Testis (tissue), 3 donors: ENCODE results near the gene KLHL1. TPM values are rescaled to one million over a fixed set of nuclear protein-coding genes. Genes with fewer than 3 reads are reported as not detected.

Experiments
- DNase-seq: peaks from one replicate; pipeline ENCODE4 v3.0.0-alpha.2; 2019
- H3K27ac ChIP-seq, 2 donors: fragments of 200-600 bp; sonication (generic); one replicate each; pipeline ENCODE4 v1.5.1; 2019
- H3K27me3 ChIP-seq: fragments of 200-600 bp; sonication (generic); one replicate; pipeline ENCODE4 v1.5.1; 2019
- H3K36me3 ChIP-seq: fragments of 200-600 bp; sonication (generic); one replicate; pipeline ENCODE4 v1.5.1; 2017; ENCODE audit warnings: low read depth; ENCODE audit errors: missing control alignments
- H3K4me1 ChIP-seq: fragments of 200-600 bp; sonication (generic); one replicate; pipeline ENCODE4 v1.5.1; 2019
- H3K4me3 ChIP-seq, 2 donors: fragments of 200-600 bp; sonication (generic); one replicate each; pipeline ENCODE4 v1.5.1; 2017 to 2019
- H3K9me3 ChIP-seq: fragments of 200-600 bp; sonication (generic); one replicate; pipeline ENCODE4 v1.5.1; 2017
- CTCF ChIP-seq, 3 experiments: fragments of 450-650 bp in 2 of 3; fragments of 200-600 bp in 1 of 3; sonication (generic) in 1 of 3; IDR thresholded peaks; one replicate each; pipeline ENCODE4 v1.5.1; 2016 to 2019; ENCODE audit warnings: antibody characterized with exemption in 3 of 3, mild to moderate bottlenecking in 2 of 3, moderate library complexity in 1 of 3
- POLR2A ChIP-seq: fragments of 450-650 bp; IDR thresholded peaks from one replicate; pipeline ENCODE4 v1.6.1; 2017; ENCODE audit warnings: antibody characterized with exemption, mild to moderate bottlenecking, moderate library complexity
- WGBS, 2 donors: methylation state at CpG; one replicate each; pipeline ENCODE4 v1.1.5; 2018; 5-methylcytosine and 5-hydroxymethylcytosine counted together
- intact Hi-C: fragments of 100-400 bp; cut with DNase I; formaldehyde crosslinking; loops from one replicate; pipeline ENCODE4 v1.15.1; 2023; ENCODE audit warnings: low total_unique reads
- polyA plus RNA-seq: library from polyadenylated mRNA; stranded (reverse); fragments of 350-450 nt; fragmentation: Illumina TruSeq; extraction: RNeasy Lipid Tissue Mini Kit (QIAGEN cat#74804); gene quantifications from one replicate; pipeline ENCODE4 v1.2.3, GENCODE V29; 2014; ENCODE audit warnings: low read depth, low replicate concordance; ENCODE audit not compliant: insufficient read depth
- total RNA-seq, 2 donors: library from RNA; depleted of rRNA; stranded (reverse); fragments of >200 nt; gene quantifications; one replicate each; pipeline ENCODE4 v1.2.3, GENCODE V29; 2016

Gene KLHL1
- total and polyA plus RNA-seq, 3 donors from 2014 or later = 0.16 to 0.87 (median 0.21) TPM

GRCh38 chr13:70090036-70090723 lies 18.1 kb downstream of the KLHL1 start:
- intact Hi-C loops = no loop called here
- no peak for DNase-seq
- WGBS, 2 donors = 75 to 84% methylated on average over 2 of the region's 2 CpGs
- no peaks in the 10 kb centered on the region for H3K4me1 ChIP-seq
- no peak overlapping the region for H3K4me3 ChIP-seq
- no peaks in the 10 kb centered on the region for H3K9me3 ChIP-seq
- no peak overlapping the region for H3K27ac ChIP-seq
- TF ChIP-seq POLR2A (no peak), CTCF (IDR thresholded peaks at IDR 0.05) (no peak)
- no peaks in the 10 kb centered on the region for H3K27me3 ChIP-seq
- H3K36me3 ChIP-seq = no peaks in the 10 kb centered on the region

GRCh38 chr13:70088926-70089325 lies 19.3 kb downstream of the KLHL1 start:
- H3K36me3 ChIP-seq = no peaks in the 10 kb centered on the region
- H3K27me3 ChIP-seq = no peaks in the 10 kb centered on the region
- no peak overlapping the region for H3K27ac ChIP-seq
- no peak overlapping the region for H3K4me3 ChIP-seq
- H3K9me3 ChIP-seq = no peaks in the 10 kb centered on the region
- WGBS, 2 donors = 84 to 86% methylated on average over 2 of the region's 2 CpGs
- intact Hi-C loops = no loop called here
- no peaks in the 10 kb centered on the region for H3K4me1 ChIP-seq
- no peak for DNase-seq
- TF ChIP-seq CTCF (IDR thresholded peaks at IDR 0.05) (no peak), POLR2A (no peak)

- no peak overlapping the region for H3K27ac ChIP-seq
- no peak for DNase-seq
- 87 to 89% methylated on average over 4 of the region's 4 CpGs for WGBS, 2 donors
- H3K36me3 ChIP-seq = no peaks in the 10 kb centered on the region
- no peak overlapping the region for H3K4me3 ChIP-seq
- no peaks in the 10 kb centered on the region for H3K9me3 ChIP-seq
- no peaks in the 10 kb centered on the region for H3K4me1 ChIP-seq
- TF ChIP-seq POLR2A (no peak), CTCF (IDR thresholded peaks at IDR 0.05) (no peak)
- intact Hi-C loops = no loop called here
- H3K27me3 ChIP-seq = no peaks in the 10 kb centered on the region
Measured at GRCh38 chr13:70087247-70087646, 21.0 kb downstream of the KLHL1 start.

- no peak overlapping the region for H3K27ac ChIP-seq
- H3K4me3 ChIP-seq = no peak overlapping the region
- H3K4me1 ChIP-seq = no peaks in the 10 kb centered on the region
- intact Hi-C loops = no loop called here
- no peak for DNase-seq
- WGBS, 2 donors = 34 to 52% methylated on average over 4 of the region's 4 CpGs
- H3K27me3 ChIP-seq = no peaks in the 10 kb centered on the region
- TF ChIP-seq CTCF (IDR thresholded peaks at IDR 0.05) = no peak
- no peak for TF ChIP-seq POLR2A
- no peaks in the 10 kb centered on the region for H3K36me3 ChIP-seq
- H3K9me3 ChIP-seq = no peaks in the 10 kb centered on the region
Measured at GRCh38 chr13:70080012-70080411, 28.2 kb downstream of the KLHL1 start.

- Histone ChIP-seq H3K4me3 (no peak overlapping the region), H3K27me3 (no peaks in the 10 kb centered on the region), H3K9me3 (no peaks in the 10 kb centered on the region), H3K27ac (no peak overlapping the region), H3K36me3 (no peaks in the 10 kb centered on the region), H3K4me1 (no peaks in the 10 kb centered on the region)
- TF ChIP-seq CTCF (IDR thresholded peaks at IDR 0.05) = no peak
- intact Hi-C loops = no loop called here
- DNase-seq = no peak
Measured at GRCh38 chr13:70054572-70054971, 53.7 kb downstream of the KLHL1 start.
